ENCODE data around the gene BCL10. TPM values are rescaled to one million over a fixed set of nuclear protein-coding genes. Genes with fewer than 3 reads are reported as not detected.
A peak's percentile ranks its signal among the peaks of the same experiment; 100 is the strongest.

The BCL10 gene
- total RNA-seq, 2 donors from 2014 or later = 49.8 to 51.9 TPM

GRCh38 chr1:85313888-85314696, 37.7 kb upstream of the BCL10 start:
- ATAC-seq = no peak
- Mint-ChIP-seq H3K27me3 (peaks cover 65% of the 10 kb centered on the region), H3K4me1 (peaks cover 7% of the 10 kb centered on the region), H3K27ac (no peak overlapping the region), H3K36me3 (ENCODE audit: low read depth) (no peaks in the 10 kb centered on the region), H3K4me3 (no peak overlapping the region)
- DNase-seq = no peak
- no peaks in the 10 kb centered on the region for H3K9me3 ChIP-seq (ENCODE audit: control insufficient read depth, low read length, poor library complexity, severe bottlenecking)

- ATAC-seq (no peak), DNase-seq (no peak)
- H3K27ac Mint-ChIP-seq = no peak overlapping the region
- H3K4me1 Mint-ChIP-seq = peaks cover 13% of the 10 kb centered on the region
- H3K4me3 Mint-ChIP-seq = no peak overlapping the region
- no peaks in the 10 kb centered on the region for H3K36me3 Mint-ChIP-seq (ENCODE audit: low read depth)
- peaks cover 53% of the 10 kb centered on the region for H3K27me3 Mint-ChIP-seq
- no peaks in the 10 kb centered on the region for H3K9me3 ChIP-seq (ENCODE audit: control insufficient read depth, low read length, poor library complexity, severe bottlenecking)
Observed at GRCh38 chr1:85311818-85312217, 35.4 kb upstream of the BCL10 start.

GRCh38 chr1:85308833-85309350, 32.5 kb upstream of the BCL10 start:
- no peak for DNase-seq
- Mint-ChIP-seq H3K4me1 (peaks cover 16% of the 10 kb centered on the region), H3K36me3 (ENCODE audit: low read depth) (no peaks in the 10 kb centered on the region), H3K27ac (no peak overlapping the region), H3K4me3 (peak overlapping the region; percentile 78), H3K27me3 (peaks cover 43% of the 10 kb centered on the region)
- no peak for ATAC-seq
- no peaks in the 10 kb centered on the region for H3K9me3 ChIP-seq (ENCODE audit: control insufficient read depth, low read length, poor library complexity, severe bottlenecking)

GRCh38 chr1:85307987-85308832, 31.8 kb upstream of the BCL10 start:
- H3K36me3 Mint-ChIP-seq (ENCODE audit: low read depth) = no peaks in the 10 kb centered on the region
- no peak overlapping the region for H3K27ac Mint-ChIP-seq
- ATAC-seq = peak; percentile 88
- no peaks in the 10 kb centered on the region for H3K9me3 ChIP-seq (ENCODE audit: control insufficient read depth, low read length, poor library complexity, severe bottlenecking)
- H3K4me3 Mint-ChIP-seq = peak overlapping the region; percentile 78
- peak; percentile 12 to 30 (median 24) for DNase-seq
- peaks cover 37% of the 10 kb centered on the region for H3K27me3 Mint-ChIP-seq
- peaks cover 16% of the 10 kb centered on the region for H3K4me1 Mint-ChIP-seq

- peaks cover 35% of the 10 kb centered on the region for H3K27me3 Mint-ChIP-seq
- no peak overlapping the region for H3K4me3 Mint-ChIP-seq
- ATAC-seq = no peak
- DNase-seq = no peak
- H3K9me3 ChIP-seq (ENCODE audit: control insufficient read depth, low read length, poor library complexity, severe bottlenecking) = no peaks in the 10 kb centered on the region
- no peak overlapping the region for H3K27ac Mint-ChIP-seq
- H3K36me3 Mint-ChIP-seq (ENCODE audit: low read depth) = no peaks in the 10 kb centered on the region
- peaks cover 16% of the 10 kb centered on the region for H3K4me1 Mint-ChIP-seq
Observed at GRCh38 chr1:85306236-85306635, 29.8 kb upstream of the BCL10 start.

- Mint-ChIP-seq H3K36me3 (ENCODE audit: low read depth) (no peaks in the 10 kb centered on the region), H3K27me3 (peaks cover 11% of the 10 kb centered on the region), H3K4me1 (peaks cover 10% of the 10 kb centered on the region), H3K4me3 (no peak overlapping the region), H3K27ac (no peak overlapping the region)
- no peak for DNase-seq
- no peaks in the 10 kb centered on the region for H3K9me3 ChIP-seq (ENCODE audit: control insufficient read depth, low read length, poor library complexity, severe bottlenecking)
- no peak for ATAC-seq
Observed at GRCh38 chr1:85303440-85304162, 27.2 kb upstream of the BCL10 start.

GRCh38 chr1:85300140-85300539, 23.7 kb upstream of the BCL10 start:
- peaks cover 27% of the 10 kb centered on the region for H3K27me3 Mint-ChIP-seq
- DNase-seq (no peak), ATAC-seq (no peak)
- H3K9me3 ChIP-seq (ENCODE audit: control insufficient read depth, low read length, poor library complexity, severe bottlenecking) = no peaks in the 10 kb centered on the region
- H3K4me1 Mint-ChIP-seq = peaks cover 15% of the 10 kb centered on the region
- H3K36me3 Mint-ChIP-seq (ENCODE audit: low read depth) = no peaks in the 10 kb centered on the region
- H3K27ac Mint-ChIP-seq = no peak overlapping the region
- H3K4me3 Mint-ChIP-seq = no peak overlapping the region

- DNase-seq (no peak), ATAC-seq (peak; percentile 96)
- H3K4me1 Mint-ChIP-seq = peaks cover 13% of the 10 kb centered on the region
- H3K9me3 ChIP-seq (ENCODE audit: control insufficient read depth, low read length, poor library complexity, severe bottlenecking) = no peaks in the 10 kb centered on the region
- H3K27ac Mint-ChIP-seq = peak overlapping the region; percentile 42
- no peaks in the 10 kb centered on the region for H3K36me3 Mint-ChIP-seq (ENCODE audit: low read depth)
- H3K4me3 Mint-ChIP-seq = peak overlapping the region; percentile 73
- peaks cover 35% of the 10 kb centered on the region for H3K27me3 Mint-ChIP-seq
Observed at GRCh38 chr1:85297855-85298629, 21.6 kb upstream of the BCL10 start.

GRCh38 chr1:85297538-85297854, 21.1 kb upstream of the BCL10 start:
- peaks cover 13% of the 10 kb centered on the region for H3K4me1 Mint-ChIP-seq

GRCh38 chr1:85296980-85297379, 20.5 kb upstream of the BCL10 start:
- no peak overlapping the region for H3K4me3 Mint-ChIP-seq
- no peak overlapping the region for H3K27ac Mint-ChIP-seq
- H3K4me1 Mint-ChIP-seq = peaks cover 13% of the 10 kb centered on the region
- no peak for ATAC-seq
- peaks cover 2% of the 10 kb centered on the region for H3K36me3 Mint-ChIP-seq (ENCODE audit: low read depth)
- peaks cover 34% of the 10 kb centered on the region for H3K27me3 Mint-ChIP-seq
- no peak for DNase-seq
- no peaks in the 10 kb centered on the region for H3K9me3 ChIP-seq (ENCODE audit: control insufficient read depth, low read length, poor library complexity, severe bottlenecking)

More at GRCh38 chr1:85297538-85297854, 21.1 kb upstream of the BCL10 start:
- Mint-ChIP-seq H3K4me3 (no peak overlapping the region), H3K27me3 (peaks cover 35% of the 10 kb centered on the region), H3K27ac (no peak overlapping the region), H3K36me3 (ENCODE audit: low read depth) (peaks cover under 1% of the 10 kb centered on the region)
- no peaks in the 10 kb centered on the region for H3K9me3 ChIP-seq (ENCODE audit: control insufficient read depth, low read length, poor library complexity, severe bottlenecking)
- DNase-seq (no peak), ATAC-seq (no peak)

GRCh38 chr1:85295654-85296053, 19.2 kb upstream of the BCL10 start:
- H3K4me3 Mint-ChIP-seq = no peak overlapping the region
- no peaks in the 10 kb centered on the region for H3K9me3 ChIP-seq (ENCODE audit: control insufficient read depth, low read length, poor library complexity, severe bottlenecking)
- ATAC-seq (no peak), DNase-seq (no peak)
- H3K36me3 Mint-ChIP-seq (ENCODE audit: low read depth) = peaks cover 2% of the 10 kb centered on the region
- peaks cover 13% of the 10 kb centered on the region for H3K4me1 Mint-ChIP-seq
- no peak overlapping the region for H3K27ac Mint-ChIP-seq
- H3K27me3 Mint-ChIP-seq = peaks cover 38% of the 10 kb centered on the region

GRCh38 chr1:85295006-85295431, 18.6 kb upstream of the BCL10 start:
- DNase-seq (no peak), ATAC-seq (no peak)
- no peak overlapping the region for H3K27ac Mint-ChIP-seq
- H3K9me3 ChIP-seq (ENCODE audit: control insufficient read depth, low read length, poor library complexity, severe bottlenecking) = no peaks in the 10 kb centered on the region
- H3K4me1 Mint-ChIP-seq = peaks cover 13% of the 10 kb centered on the region
- peaks cover 2% of the 10 kb centered on the region for H3K36me3 Mint-ChIP-seq (ENCODE audit: low read depth)
- no peak overlapping the region for H3K4me3 Mint-ChIP-seq
- H3K27me3 Mint-ChIP-seq = peaks cover 39% of the 10 kb centered on the region

All from T-helper 17 cell (primary cell).